ENCODE data around the gene VSTM2B. TPM values are rescaled to one million over a fixed set of nuclear protein-coding genes. Genes with fewer than 3 reads are reported as not detected.

The VSTM2B gene
- total RNA-seq, 1 donor from 2014 or later, result 0.18 TPM

GRCh38 chr19:29509456-29509855, 16.3 kb upstream of the VSTM2B start:
- Mint-ChIP-seq H3K36me3 (ENCODE audit: low read depth, unreplicated experiment) (no peaks in the 10 kb centered on the region), H3K27me3 (ENCODE audit: unreplicated experiment) (peaks cover 6% of the 10 kb centered on the region), H3K4me1 (ENCODE audit: unreplicated experiment) (no peaks in the 10 kb centered on the region), H3K9me3 (ENCODE audit: unreplicated experiment) (no peaks in the 10 kb centered on the region), H3K4me3 (ENCODE audit: unreplicated experiment) (no peak overlapping the region), H3K27ac (ENCODE audit: unreplicated experiment) (no peak overlapping the region)
- TF ChIP-seq, protein P1, sequence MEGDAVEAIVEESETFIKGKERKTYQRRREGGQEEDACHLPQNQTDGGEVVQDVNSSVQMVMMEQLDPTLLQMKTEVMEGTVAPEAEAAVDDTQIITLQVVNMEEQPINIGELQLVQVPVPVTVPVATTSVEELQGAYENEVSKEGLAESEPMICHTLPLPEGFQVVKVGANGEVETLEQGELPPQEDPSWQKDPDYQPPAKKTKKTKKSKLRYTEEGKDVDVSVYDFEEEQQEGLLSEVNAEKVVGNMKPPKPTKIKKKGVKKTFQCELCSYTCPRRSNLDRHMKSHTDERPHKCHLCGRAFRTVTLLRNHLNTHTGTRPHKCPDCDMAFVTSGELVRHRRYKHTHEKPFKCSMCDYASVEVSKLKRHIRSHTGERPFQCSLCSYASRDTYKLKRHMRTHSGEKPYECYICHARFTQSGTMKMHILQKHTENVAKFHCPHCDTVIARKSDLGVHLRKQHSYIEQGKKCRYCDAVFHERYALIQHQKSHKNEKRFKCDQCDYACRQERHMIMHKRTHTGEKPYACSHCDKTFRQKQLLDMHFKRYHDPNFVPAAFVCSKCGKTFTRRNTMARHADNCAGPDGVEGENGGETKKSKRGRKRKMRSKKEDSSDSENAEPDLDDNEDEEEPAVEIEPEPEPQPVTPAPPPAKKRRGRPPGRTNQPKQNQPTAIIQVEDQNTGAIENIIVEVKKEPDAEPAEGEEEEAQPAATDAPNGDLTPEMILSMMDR (IDR thresholded peaks at IDR 0.05; ENCODE audit: unreplicated experiment), result no peak
- no peak for DNase-seq (ENCODE audit: low spot score)

DNA sequence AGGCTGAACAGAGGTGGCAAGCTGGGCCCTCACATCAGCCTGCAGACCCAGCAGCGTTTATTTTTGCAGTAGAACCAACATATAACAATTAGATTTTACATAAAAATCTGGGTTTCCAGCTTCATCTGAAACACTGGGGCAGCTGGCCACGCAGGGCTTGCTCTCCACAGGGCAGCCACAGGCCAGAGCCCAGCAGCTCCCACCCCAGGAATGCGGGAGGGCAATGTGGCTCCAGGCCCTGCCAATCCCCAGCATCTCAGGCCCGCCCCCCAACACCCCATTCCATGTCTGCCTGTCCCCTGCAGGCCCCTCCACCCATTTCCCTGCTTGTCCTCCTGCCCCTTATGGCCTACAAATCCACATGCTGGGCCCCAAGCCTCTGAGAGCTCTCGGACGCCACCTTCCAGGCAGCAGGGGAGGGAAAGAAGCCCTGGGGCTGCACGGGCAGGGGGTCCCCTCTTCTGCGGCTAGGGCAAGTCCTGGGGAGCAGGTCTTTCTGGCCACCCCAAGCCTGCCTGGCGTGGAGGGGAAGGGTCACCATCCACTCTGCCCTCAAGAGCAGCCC, 15.0 kb upstream of the VSTM2B start:
- TF ChIP-seq, protein P1 (IDR thresholded peaks at IDR 0.05; ENCODE audit: unreplicated experiment), result no peak
- Mint-ChIP-seq H3K4me3 (ENCODE audit: unreplicated experiment) (no peak overlapping the region), H3K9me3 (ENCODE audit: unreplicated experiment) (no peaks in the 10 kb centered on the region), H3K4me1 (ENCODE audit: unreplicated experiment) (no peaks in the 10 kb centered on the region), H3K27ac (ENCODE audit: unreplicated experiment) (no peak overlapping the region), H3K27me3 (ENCODE audit: unreplicated experiment) (peaks cover 6% of the 10 kb centered on the region), H3K36me3 (ENCODE audit: low read depth, unreplicated experiment) (no peaks in the 10 kb centered on the region)
- DNase-seq (ENCODE audit: low spot score), result no peak

- H3K27me3 Mint-ChIP-seq (ENCODE audit: unreplicated experiment), result peaks cover 6% of the 10 kb centered on the region
- DNase-seq (ENCODE audit: low spot score), result no peak
- H3K9me3 Mint-ChIP-seq (ENCODE audit: unreplicated experiment), result no peaks in the 10 kb centered on the region
- H3K4me3 Mint-ChIP-seq (ENCODE audit: unreplicated experiment), result no peak overlapping the region
- no peaks in the 10 kb centered on the region for H3K36me3 Mint-ChIP-seq (ENCODE audit: low read depth, unreplicated experiment)
- TF ChIP-seq, protein P1 (IDR thresholded peaks at IDR 0.05; ENCODE audit: unreplicated experiment), result no peak
- no peak overlapping the region for H3K27ac Mint-ChIP-seq (ENCODE audit: unreplicated experiment)
- H3K4me1 Mint-ChIP-seq (ENCODE audit: unreplicated experiment), result no peaks in the 10 kb centered on the region
Observed at GRCh38 chr19:29511768-29512167, 14.0 kb upstream of the VSTM2B start.

DNA sequence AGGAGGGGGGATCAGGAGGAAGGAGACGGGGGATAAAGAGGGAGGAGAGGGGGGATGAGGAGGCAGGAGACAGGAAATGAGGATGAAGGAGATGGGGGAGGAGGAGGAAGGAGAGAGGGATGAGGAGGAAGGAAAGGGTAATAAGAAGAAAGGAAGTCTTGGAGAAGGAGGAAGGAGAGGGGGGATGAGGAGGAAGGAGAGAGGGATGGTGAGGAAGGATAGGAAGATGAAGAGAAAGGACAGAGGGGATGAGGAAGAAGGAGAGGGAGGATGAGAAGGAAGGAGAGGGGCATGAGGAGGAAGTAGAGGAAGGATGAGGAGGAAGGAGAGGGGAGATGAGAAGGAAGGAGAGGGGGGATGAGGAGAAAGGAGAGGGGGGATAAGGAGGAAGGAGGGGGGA, 13.0 kb upstream of the VSTM2B start:
- no peaks in the 10 kb centered on the region for H3K36me3 Mint-ChIP-seq (ENCODE audit: low read depth, unreplicated experiment)
- no peaks in the 10 kb centered on the region for H3K9me3 Mint-ChIP-seq (ENCODE audit: unreplicated experiment)
- DNase-seq (ENCODE audit: low spot score), result no peak
- peaks cover 5% of the 10 kb centered on the region for H3K27me3 Mint-ChIP-seq (ENCODE audit: unreplicated experiment)
- TF ChIP-seq, protein P1 (IDR thresholded peaks at IDR 0.05; ENCODE audit: unreplicated experiment), result no peak
- no peak overlapping the region for H3K4me3 Mint-ChIP-seq (ENCODE audit: unreplicated experiment)
- no peaks in the 10 kb centered on the region for H3K4me1 Mint-ChIP-seq (ENCODE audit: unreplicated experiment)
- H3K27ac Mint-ChIP-seq (ENCODE audit: unreplicated experiment), result no peak overlapping the region

- H3K27me3 Mint-ChIP-seq (ENCODE audit: unreplicated experiment), result peaks cover 4% of the 10 kb centered on the region
- no peak for DNase-seq (ENCODE audit: low spot score)
- no peak overlapping the region for H3K4me3 Mint-ChIP-seq (ENCODE audit: unreplicated experiment)
- H3K36me3 Mint-ChIP-seq (ENCODE audit: low read depth, unreplicated experiment), result no peaks in the 10 kb centered on the region
- no peaks in the 10 kb centered on the region for H3K4me1 Mint-ChIP-seq (ENCODE audit: unreplicated experiment)
- H3K9me3 Mint-ChIP-seq (ENCODE audit: unreplicated experiment), result no peaks in the 10 kb centered on the region
- TF ChIP-seq, protein P1 (IDR thresholded peaks at IDR 0.05; ENCODE audit: unreplicated experiment), result no peak
- H3K27ac Mint-ChIP-seq (ENCODE audit: unreplicated experiment), result no peak overlapping the region
Observed at GRCh38 chr19:29514525-29515232, 11.1 kb upstream of the VSTM2B start.
